Neutrophil (primary cell): ENCODE data around the gene UNCX.

Experiments
- H3K27ac ChIP-seq: fragments of 200-600 bp; sonication (generic); 2 replicates; pipeline ENCODE4 v1.5.1; 2016; ENCODE audit warnings: mild to moderate bottlenecking, moderate library complexity
- H3K27me3 ChIP-seq: fragments of 200-600 bp; sonication (generic); 2 replicates; pipeline ENCODE4 v1.6.0; 2016; ENCODE audit warnings: mild to moderate bottlenecking
- H3K36me3 ChIP-seq: fragments of 200-600 bp; sonication (generic); 2 replicates; pipeline ENCODE4 v1.5.1; 2017
- H3K4me1 ChIP-seq, 2 experiments: fragments of 200-600 bp in 1 of 2; sonication (generic) in 1 of 2; 1 replicate in 1 of 2; 2 replicates in 1 of 2; pipeline versions ENCODE4 v1.5.1 to v1.6.1; 2013 to 2016; ENCODE audit warnings: low read depth in 1 of 2, low read length in 1 of 2, mild to moderate bottlenecking in 1 of 2, moderate library complexity in 1 of 2; ENCODE audit not compliant: control insufficient read depth in 1 of 2, insufficient read depth in 1 of 2
- H3K4me3 ChIP-seq, 2 experiments: fragments of 200-600 bp in 1 of 2; sonication (generic) in 1 of 2; 1 replicate in 1 of 2; 2 replicates in 1 of 2; pipeline ENCODE4 v1.5.1; 2013 to 2016; ENCODE audit warnings: low read depth in 1 of 2, low read length in 1 of 2, mild to moderate bottlenecking in 1 of 2, moderate library complexity in 1 of 2
- H3K9me3 ChIP-seq: fragments of 200-600 bp; sonication (generic); 2 replicates; pipeline ENCODE4 v1.5.1; 2016
- TF ChIP-seq, protein P1 (sequence below): fragments of 200-600 bp; sonication (generic); IDR thresholded peaks from 2 replicates; pipeline ENCODE4 v1.5.1; 2016; ENCODE audit warnings: antibody characterized with exemption

UNCX gene

DNA sequence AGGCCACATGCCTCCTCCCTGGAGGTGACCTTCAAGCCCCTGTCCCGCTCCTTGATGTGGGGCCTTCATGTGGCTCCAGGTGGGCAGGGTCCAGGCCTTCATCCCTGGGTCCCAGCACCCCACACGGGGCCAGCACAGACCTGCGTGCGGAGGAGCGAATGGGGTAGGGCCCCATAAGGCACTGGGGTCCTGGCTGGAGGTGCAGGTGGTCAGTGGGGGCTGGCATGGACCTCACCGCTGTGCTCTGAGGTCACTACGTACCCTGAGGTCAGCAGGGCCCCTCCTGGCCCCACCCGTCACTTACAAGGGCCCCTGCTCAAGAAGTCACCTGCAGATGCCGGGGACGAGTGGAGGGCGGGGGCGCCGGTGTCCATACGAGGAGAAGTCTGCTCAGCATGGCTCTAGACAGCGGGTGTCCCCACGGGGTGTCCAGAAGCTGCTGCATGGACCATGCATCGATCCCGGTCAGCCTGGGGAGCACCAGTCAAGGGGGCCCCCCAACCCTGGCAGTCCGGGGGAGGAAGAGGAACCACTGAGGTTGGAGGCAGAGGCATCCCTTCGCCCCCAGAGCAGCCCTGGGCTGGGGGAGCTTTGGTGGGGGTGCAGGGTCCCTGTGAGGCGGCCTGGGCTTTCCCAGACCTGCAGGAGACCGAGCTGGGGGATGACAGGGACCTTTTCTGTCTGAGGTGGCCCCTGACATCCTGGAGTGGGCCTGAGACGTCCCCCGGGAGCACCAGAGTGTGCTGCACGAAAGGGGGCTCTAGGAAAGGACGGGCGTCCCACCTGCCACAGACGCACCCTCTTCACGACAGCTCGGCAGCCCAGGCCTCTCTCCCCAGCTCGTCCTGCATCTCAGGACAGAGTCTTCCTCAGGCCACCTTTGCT lies 34.6 kb downstream of the UNCX start:
- Histone ChIP-seq H3K4me3 (no peak overlapping the region), H3K9me3 (no peaks in the 10 kb centered on the region), H3K4me1 (no peaks in the 10 kb centered on the region), H3K27me3 (peaks cover 67% of the 10 kb centered on the region), H3K36me3 (no peaks in the 10 kb centered on the region), H3K27ac (no peak overlapping the region)
- TF ChIP-seq, protein P1, sequence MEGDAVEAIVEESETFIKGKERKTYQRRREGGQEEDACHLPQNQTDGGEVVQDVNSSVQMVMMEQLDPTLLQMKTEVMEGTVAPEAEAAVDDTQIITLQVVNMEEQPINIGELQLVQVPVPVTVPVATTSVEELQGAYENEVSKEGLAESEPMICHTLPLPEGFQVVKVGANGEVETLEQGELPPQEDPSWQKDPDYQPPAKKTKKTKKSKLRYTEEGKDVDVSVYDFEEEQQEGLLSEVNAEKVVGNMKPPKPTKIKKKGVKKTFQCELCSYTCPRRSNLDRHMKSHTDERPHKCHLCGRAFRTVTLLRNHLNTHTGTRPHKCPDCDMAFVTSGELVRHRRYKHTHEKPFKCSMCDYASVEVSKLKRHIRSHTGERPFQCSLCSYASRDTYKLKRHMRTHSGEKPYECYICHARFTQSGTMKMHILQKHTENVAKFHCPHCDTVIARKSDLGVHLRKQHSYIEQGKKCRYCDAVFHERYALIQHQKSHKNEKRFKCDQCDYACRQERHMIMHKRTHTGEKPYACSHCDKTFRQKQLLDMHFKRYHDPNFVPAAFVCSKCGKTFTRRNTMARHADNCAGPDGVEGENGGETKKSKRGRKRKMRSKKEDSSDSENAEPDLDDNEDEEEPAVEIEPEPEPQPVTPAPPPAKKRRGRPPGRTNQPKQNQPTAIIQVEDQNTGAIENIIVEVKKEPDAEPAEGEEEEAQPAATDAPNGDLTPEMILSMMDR: no peak

DNA sequence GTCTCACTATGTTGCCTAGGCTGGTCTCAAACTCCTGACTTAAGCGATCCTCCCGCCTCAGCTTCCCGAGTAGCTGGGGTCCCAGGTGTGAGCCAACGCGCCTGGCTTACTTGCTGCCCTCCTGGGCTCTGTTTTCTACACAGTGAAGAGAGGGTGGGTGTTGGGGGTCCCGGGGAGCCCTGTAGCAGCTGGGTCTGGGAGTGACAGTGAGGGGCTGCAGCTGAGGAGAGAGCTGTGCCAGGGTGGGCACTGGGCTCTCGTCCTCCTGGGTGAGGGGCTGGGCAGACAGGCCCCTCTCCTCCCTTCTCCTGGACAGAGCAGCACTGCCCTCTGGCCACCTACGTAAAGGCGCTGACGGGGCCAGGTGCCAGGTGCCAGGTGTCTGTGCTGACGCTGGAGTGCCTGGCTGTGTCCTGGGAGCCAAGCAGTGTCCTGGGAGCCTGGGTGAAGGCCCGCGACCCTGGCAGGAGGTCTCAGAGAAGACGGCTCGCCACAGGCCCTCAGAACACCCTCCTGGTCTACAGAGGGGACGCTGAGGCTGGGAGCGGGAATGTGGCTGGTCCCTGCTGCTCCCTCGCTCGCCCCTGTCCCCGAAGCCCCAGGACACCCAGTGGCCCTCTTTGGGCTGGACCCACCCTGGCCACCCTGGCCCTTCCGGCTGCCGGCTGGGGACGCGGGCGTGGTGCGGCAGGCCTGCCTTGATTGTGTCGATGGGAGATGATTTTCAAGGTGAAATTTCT lies 35.6 kb downstream of the UNCX start:
- Histone ChIP-seq H3K9me3 (no peaks in the 10 kb centered on the region), H3K27me3 (peaks cover 63% of the 10 kb centered on the region), H3K4me3 (no peak overlapping the region), H3K4me1 (no peaks in the 10 kb centered on the region), H3K36me3 (no peaks in the 10 kb centered on the region), H3K27ac (no peak overlapping the region)
- TF ChIP-seq, protein P1: no peak

DNA sequence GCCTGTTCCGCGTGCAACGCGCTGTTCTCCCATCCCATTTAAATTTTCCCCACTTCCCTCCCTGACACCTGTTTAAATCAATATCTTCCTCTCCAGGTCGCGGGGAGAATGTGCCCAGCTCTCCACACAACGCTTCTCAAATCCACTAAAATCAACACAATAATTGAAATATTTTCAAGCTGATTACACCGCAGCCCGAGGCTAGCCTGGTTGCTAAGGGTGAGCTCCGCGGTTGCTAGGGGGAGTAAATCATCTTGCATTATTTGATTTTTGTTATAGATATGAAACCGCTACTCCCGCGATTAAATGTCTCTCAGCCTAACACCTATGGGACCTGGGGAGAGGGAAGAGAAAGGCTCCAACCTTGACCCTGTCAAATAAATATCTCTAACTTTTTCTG lies 36.2 kb downstream of the UNCX start:
- no peak overlapping the region for H3K4me3 ChIP-seq
- no peak overlapping the region for H3K27ac ChIP-seq
- peaks cover 60% of the 10 kb centered on the region for H3K27me3 ChIP-seq
- H3K9me3 ChIP-seq: no peaks in the 10 kb centered on the region
- H3K4me1 ChIP-seq: no peaks in the 10 kb centered on the region
- TF ChIP-seq, protein P1: no peak
- H3K36me3 ChIP-seq: no peaks in the 10 kb centered on the region

DNA sequence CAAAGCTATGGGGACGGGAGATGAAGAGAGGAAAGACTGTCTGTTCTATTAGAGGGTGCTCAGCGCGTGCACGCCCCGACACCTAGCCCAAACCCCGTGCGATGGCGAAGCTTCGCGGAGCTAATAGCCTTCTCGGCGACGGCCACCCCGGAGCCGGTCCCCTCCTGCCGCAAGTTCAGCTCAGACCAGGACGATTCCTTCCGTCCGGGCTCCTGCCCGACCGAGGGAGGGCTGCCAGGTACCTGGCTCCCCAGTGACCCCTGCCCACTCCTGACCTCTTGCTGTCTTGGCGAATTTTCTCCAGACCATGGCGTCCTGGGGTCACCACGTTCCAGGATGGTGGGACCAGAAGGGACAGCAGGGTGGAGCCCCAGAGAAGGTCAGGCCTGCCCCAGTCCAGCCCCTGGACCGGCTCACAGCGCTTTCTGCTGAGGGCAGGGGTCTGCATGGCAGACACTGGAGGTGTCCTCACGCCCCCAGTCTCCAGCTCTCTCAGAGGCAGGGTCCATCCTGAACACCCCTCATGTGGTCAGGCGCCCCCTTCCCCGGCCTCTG lies 36.7 kb downstream of the UNCX start:
- no peaks in the 10 kb centered on the region for H3K9me3 ChIP-seq
- no peaks in the 10 kb centered on the region for H3K4me1 ChIP-seq
- H3K27me3 ChIP-seq: peaks cover 55% of the 10 kb centered on the region
- H3K4me3 ChIP-seq: no peak overlapping the region
- H3K36me3 ChIP-seq: no peaks in the 10 kb centered on the region
- TF ChIP-seq, protein P1: no peak
- H3K27ac ChIP-seq: no peak overlapping the region

DNA sequence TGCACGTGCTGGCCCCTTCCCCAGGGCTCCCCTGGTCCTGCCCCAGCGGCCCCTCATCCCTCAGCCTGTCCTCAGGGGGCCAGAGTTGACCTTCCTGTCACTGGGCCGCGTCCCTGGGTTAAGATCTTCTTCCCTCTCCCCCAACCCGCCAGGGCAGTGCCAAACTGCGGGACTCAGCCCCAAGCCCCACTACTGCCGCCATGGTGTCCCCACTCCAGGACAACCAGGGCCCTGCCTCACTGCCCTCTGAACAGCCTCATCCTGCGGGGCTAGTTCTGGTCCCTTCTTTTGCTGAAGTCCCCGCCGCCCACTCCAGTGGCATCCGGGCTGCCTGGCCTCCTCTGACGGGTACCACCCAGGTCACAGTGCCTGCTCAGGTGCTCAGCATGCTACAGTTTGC lies 37.5 kb downstream of the UNCX start:
- Histone ChIP-seq H3K9me3 (no peaks in the 10 kb centered on the region), H3K4me3 (no peak overlapping the region), H3K27ac (no peak overlapping the region), H3K36me3 (no peaks in the 10 kb centered on the region), H3K27me3 (peaks cover 48% of the 10 kb centered on the region), H3K4me1 (no peaks in the 10 kb centered on the region)
- TF ChIP-seq, protein P1: no peak
